Head of caudate nucleus (tissue), 42 donors: ENCODE measurements around the gene MZB1.

Experiments
- DNase-seq, 42 donors: peaks; one replicate each; pipeline versions ENCODE4 v3.0.0 to v3.0.0-alpha.2; 2020 to 2021; ENCODE audit warnings: mixed read lengths in 7 of 42
- intact Hi-C: fragments of 100-400 bp; cut with DNase I; formaldehyde crosslinking; loops from one replicate; pipeline ENCODE4 v1.15.0; 2022

MZB1 gene

GRCh38 chr5:139389701-139390638, at the start of gene MZB1:
MZB1 (minus strand) TSS chr5:139389913; CDS start chr5:139389856, 57 bp downstream.
- DNase-seq = peak in 1 of 42 donors; percentile 25

GRCh38 chr5:139439013-139439903, 49.5 kb upstream of the MZB1 start, which contains the start of gene DNAJC18:
DNAJC18 (minus strand) TSS chr5:139439525; CDS start chr5:139439445, 80 bp downstream.
- intact Hi-C loops = no loop called here
- DNase-seq = peak; percentile 96 to 99 (median 98)

More at GRCh38 chr5:139389701-139390638, at the start of gene MZB1:
- intact Hi-C loops = no loop called here

GRCh38 chr5:139438707-139439012, 48.9 kb upstream of the MZB1 start:
- no peak for DNase-seq
- intact Hi-C loops = no loop called here

- peak in 2 of 42 donors; percentile 12 to 19 for DNase-seq
- intact Hi-C loops = no loop called here
Observed at GRCh38 chr5:139435676-139436075, 46.0 kb upstream of the MZB1 start.

- intact Hi-C loops = no loop called here
- DNase-seq = no peak
Observed at GRCh38 chr5:139431706-139432105, 42.0 kb upstream of the MZB1 start.

- intact Hi-C loops = no loop called here
- no peak for DNase-seq
Observed at GRCh38 chr5:139430015-139430414, 40.3 kb upstream of the MZB1 start.

- intact Hi-C loops = loop anchor here (10.0 kb wide), 1 partner anchor 338 kb away; no protein-coding TSS in a partner anchor
- peak in 1 of 42 donors; percentile 22 for DNase-seq
Observed at GRCh38 chr5:139426203-139426885, 36.6 kb upstream of the MZB1 start.

- intact Hi-C loops = loop anchor here (10.0 kb wide), 1 partner anchor 339 kb away; no protein-coding TSS in a partner anchor
- DNase-seq = peak in 1 of 42 donors; percentile 18
Observed at GRCh38 chr5:139425497-139425896, 35.8 kb upstream of the MZB1 start.

- DNase-seq = peak in 23 of 42 donors; percentile 17 to 82 (median 55)
- intact Hi-C loops = loop anchor here (5.0 to 10.0 kb wide), 2 partner anchors 95 to 342 kb away; no protein-coding TSS in a partner anchor
Observed at GRCh38 chr5:139422307-139422893, 32.7 kb upstream of the MZB1 start.

- intact Hi-C loops = loop anchor here (5.0 to 10.0 kb wide), 3 partner anchors 98 to 345 kb away; partner anchors contain the start of gene UBE2D2
- peak in 2 of 42 donors; percentile 3 to 12 for DNase-seq
Observed at GRCh38 chr5:139419226-139420192, 29.8 kb upstream of the MZB1 start.

- peak in 2 of 42 donors; percentile 1 to 8 for DNase-seq
- intact Hi-C loops = loop anchor here (10.0 kb wide), 1 partner anchor 146 kb away; the partner anchor contains the start of gene UBE2D2
Observed at GRCh38 chr5:139418793-139419192, 29.1 kb upstream of the MZB1 start.

GRCh38 chr5:139417214-139417613, 27.5 kb upstream of the MZB1 start:
- intact Hi-C loops = loop anchor here (10.0 kb wide), 1 partner anchor 148 kb away; the partner anchor contains the start of gene UBE2D2
- peak in 14 of 42 donors; percentile 16 to 78 (median 47) for DNase-seq

- peak in 2 of 42 donors; percentile 24 to 38 for DNase-seq
- intact Hi-C loops = loop anchor here (10.0 kb wide), 1 partner anchor 148 kb away; the partner anchor contains the start of gene UBE2D2
Observed at GRCh38 chr5:139416651-139417050, 26.9 kb upstream of the MZB1 start.

GRCh38 chr5:139415869-139416268, 26.2 kb upstream of the MZB1 start:
- DNase-seq = no peak
- intact Hi-C loops = loop anchor here (10.0 kb wide), 1 partner anchor 149 kb away; the partner anchor contains the start of gene UBE2D2

- intact Hi-C loops = loop anchor here (10.0 kb wide), 1 partner anchor 149 kb away; the partner anchor contains the start of gene UBE2D2
- peak; percentile 53 to 92 (median 82) for DNase-seq
Observed at GRCh38 chr5:139415221-139415861, 25.6 kb upstream of the MZB1 start.

GRCh38 chr5:139414581-139415130, 24.9 kb upstream of the MZB1 start:
- intact Hi-C loops = loop anchor here (10.0 kb wide), 1 partner anchor 150 kb away; the partner anchor contains the start of gene UBE2D2
- peak in 26 of 42 donors; percentile 17 to 79 (median 49) for DNase-seq
